GM18520 (cell line): ENCODE results near the gene CYP4F2.
"Not testable (repeated sequence)": the region's sequence is repeated elsewhere in the genome, so short reads cannot be mapped to it uniquely, and the experiment has no call there.

Source experiments
- ATAC-seq: cut with Tn5 transposase; IDR thresholded peaks from one replicate; pipeline ENCODE4 v1.9.1; 2021; ENCODE audit not compliant: unreplicated experiment

CYP4F2 gene, protein sequence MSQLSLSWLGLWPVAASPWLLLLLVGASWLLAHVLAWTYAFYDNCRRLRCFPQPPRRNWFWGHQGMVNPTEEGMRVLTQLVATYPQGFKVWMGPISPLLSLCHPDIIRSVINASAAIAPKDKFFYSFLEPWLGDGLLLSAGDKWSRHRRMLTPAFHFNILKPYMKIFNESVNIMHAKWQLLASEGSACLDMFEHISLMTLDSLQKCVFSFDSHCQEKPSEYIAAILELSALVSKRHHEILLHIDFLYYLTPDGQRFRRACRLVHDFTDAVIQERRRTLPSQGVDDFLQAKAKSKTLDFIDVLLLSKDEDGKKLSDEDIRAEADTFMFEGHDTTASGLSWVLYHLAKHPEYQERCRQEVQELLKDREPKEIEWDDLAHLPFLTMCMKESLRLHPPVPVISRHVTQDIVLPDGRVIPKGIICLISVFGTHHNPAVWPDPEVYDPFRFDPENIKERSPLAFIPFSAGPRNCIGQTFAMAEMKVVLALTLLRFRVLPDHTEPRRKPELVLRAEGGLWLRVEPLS

DNA sequence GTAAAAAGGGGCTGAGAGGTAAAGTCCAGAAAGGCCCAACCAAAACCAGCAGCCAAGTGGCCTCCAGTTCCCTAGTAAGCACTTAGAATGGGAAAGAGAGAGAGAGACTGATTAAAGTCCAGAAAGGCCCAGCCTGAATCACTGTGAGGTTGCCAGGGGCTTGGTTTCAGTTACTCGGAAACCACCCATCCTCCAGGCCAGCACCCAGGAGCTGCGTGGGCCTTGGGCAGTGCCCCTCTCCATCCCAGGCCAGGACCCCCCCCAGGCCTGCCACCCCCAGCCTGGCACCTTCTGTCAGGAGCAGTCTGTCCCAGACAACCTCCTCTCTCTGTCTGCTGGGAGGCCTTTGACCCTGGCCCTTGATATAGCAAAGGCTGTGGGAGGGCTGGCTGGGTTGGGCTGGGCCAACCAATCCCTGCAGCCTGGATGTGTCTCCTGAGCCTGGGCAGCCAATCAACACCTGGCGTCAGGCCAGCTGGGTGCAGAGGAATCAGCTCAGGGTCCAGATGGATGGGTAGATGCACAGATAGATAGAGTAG is at the start of gene CYP4F2:
Gene CYP4F2 (minus strand): TSS at position 337 of the 539 bp plus-strand sequence. CDS start 463 bp downstream, outside the sequence.
- ATAC-seq: no peak

GRCh38 chr19:15945301-15945700 is 47.4 kb upstream of the CYP4F2 start:
- no peak for ATAC-seq

GRCh38 chr19:15944401-15944800 is 46.5 kb upstream of the CYP4F2 start:
- no peak for ATAC-seq

DNA sequence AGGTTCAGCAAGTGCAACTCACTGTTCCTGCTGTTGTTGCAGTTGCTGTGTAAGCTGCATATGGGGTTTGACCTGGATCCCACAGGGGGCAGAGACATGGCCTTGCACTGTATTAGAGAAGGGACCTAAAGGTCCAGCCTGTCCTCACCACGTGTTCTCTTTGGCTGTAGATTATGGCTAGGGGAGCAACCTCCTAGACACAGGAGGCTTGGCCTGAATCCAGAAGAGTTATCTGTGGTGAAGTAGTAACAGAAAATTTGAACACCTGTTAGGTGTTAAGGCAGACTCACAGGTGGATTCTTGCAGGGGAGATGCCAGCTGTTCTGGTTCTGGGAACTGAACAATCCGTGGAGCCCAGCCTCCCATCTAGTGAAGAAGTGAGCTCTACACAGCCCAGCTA is 39.9 kb upstream of the CYP4F2 start:
- ATAC-seq: no peak

DNA sequence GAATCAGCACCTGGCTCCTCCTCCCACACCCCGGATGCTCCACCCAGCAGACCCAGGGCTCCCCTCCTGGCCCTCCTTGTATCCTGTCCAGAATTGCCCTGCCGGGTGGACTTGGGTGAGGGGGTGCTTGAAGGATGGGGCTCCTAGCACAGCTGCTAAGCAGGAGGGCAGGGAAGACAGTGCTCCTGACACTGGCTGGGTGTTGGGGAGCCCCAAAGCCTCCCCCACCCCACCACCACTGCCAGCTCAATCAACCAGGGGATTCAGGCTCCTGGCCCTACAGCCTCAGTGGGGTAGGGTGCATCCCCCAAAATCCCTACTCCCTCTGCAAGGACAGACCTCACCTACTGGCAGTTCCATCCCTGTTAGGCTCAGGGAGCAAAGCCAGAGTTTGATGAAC is 39.1 kb upstream of the CYP4F2 start:
- no peak for ATAC-seq

DNA sequence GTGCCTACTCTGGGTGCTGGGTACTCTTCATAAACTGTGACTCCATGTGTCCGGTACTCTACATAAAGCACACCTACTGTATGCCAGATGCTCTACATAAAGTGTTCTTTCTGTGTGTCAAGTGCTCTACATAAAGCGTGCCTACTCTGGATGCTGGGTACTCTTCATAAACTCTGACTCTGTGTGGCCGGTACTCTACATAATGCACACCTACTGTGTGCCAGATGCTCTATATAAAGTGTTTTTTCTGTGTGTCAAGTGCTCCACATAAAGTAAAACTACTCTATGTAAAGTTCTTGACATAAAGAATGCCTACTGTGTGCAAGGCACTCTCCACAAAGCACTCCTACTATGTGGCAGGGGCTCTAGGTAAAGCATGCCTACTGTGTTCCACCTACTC is 38.3 kb upstream of the CYP4F2 start:
- ATAC-seq: no peak

- no peak for ATAC-seq
These were observed 37.4 kb upstream of the CYP4F2 start for GRCh38 chr19:15935167-15935702.

DNA sequence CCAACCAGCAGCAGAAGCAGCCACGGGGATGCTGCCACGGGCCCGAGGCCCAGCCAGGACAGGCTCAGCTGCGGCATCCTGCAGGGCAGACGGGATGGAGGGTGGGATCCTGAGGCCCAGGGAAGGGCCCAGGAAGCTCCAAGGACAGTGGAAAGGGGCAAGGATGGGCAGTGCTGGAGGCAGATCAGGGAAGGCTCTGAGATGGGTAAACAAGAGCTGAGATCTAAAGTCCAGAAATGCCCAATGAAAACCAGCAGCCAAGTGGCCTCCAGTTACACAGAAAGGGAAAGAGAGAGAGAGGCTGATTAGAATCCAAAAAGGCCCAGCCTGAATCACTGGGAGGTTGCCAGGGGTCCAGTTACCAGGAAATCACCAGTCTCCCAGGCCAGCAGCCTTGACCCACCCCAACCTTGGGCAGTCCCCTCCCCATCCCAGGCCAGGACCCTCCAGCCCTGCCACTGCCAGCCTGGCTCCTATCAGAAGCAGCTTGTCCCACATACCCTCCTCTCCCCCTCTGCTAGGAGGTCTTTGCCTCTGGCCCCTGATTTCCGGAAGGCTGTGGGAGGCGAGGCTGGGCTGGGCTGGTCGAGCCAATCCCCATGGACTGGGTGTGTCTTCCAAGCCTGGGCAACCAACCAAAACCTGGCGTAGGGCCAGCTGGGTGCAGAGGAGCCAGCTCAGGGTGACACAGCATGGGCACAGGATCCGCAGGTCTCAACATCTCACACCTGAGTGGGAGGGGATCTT is 36.6 kb upstream of the CYP4F2 start, which contains the start of gene CYP4F11:
Gene CYP4F11 (minus strand): TSS at position 198 of the 747 bp plus-strand sequence. CDS start 121 bp downstream, at position 77.
- no peak for ATAC-seq

DNA sequence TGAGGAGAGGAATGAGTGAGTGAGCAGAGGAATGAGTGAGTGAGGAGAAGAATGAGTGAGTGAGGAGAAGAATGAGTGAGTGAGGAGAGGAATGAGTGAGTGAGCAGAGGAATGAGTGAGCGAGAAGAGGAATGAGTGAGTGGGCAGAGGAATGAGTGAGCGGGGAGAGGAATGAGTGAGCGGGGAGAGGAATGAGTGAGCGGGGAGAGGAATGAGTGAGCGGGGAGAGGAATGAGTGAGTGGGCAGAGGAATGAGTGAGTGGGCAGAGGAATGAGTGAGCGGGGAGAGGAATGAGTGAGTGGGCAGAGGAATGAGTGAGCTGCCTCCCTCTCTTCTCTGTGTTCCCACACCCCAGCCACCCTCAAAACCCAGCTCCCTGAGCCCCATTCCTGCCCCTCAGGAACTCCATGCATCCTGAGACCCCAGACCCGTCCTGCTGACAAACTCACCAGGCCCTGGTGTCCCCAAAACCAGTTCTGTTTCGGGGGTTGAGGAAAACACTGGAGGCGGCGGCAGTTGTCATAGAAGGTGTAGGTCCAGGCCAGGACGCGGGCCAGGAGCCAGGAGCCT is 36.0 kb upstream of the CYP4F2 start:
- not testable (repeated sequence) for ATAC-seq

DNA sequence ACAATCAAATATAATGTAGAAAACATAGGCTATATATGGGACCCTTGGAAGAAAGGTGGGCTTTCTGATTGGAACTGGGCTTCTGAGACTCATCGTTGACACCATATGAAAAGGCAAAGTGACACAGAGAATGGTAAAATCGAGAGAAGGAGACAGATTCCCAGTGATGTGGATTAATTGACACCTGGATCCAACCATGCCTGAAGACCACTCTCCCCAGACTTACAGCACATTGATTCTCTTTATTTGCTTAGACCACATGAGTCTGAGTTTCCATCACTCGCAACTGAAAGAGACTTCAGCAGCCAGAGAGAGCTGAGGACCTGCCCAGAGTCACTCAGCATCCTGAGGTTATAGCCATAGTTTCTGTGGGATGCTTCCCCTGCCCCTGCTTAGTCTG is 30.4 kb upstream of the CYP4F2 start:
- no peak for ATAC-seq

DNA sequence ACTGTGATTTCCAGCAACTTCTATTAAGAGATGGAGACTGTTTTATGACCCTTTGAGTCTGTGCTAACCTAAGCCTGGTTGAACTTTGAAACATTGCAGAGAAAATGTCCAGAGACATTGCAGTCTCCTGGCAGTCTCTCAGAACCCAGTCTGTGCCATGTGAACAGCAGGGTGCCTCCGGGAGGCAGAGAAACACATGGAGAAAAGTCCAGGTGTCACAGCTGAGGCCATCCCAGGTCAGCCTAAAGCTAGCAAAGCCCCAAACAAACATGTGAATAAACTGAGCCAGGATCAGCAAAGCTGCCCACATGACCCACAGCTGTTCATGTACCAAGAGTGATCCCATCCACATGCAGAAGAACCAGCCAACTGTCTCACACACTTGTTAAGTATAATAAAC is 28.6 kb upstream of the CYP4F2 start:
- ATAC-seq: no peak

DNA sequence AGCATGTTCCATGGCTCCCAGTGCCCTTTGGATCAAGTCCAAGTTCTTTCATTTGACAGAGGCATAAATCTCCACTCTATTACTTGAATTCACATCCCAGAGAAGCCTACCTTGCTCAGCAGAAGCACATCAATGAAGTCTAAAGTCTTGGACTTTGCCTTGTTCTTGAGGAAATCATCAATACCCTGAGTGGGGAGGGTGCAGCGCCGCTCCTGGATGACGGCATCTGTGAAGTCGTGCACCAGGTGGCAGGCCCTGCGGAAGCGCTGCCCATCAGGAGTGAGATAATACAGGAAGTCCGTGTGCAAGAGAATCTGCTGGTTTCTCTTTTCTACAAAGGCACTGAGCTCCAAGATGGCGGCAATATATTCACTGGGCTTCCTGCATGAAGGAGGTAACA is 25.8 kb upstream of the CYP4F2 start:
- no peak for ATAC-seq

DNA sequence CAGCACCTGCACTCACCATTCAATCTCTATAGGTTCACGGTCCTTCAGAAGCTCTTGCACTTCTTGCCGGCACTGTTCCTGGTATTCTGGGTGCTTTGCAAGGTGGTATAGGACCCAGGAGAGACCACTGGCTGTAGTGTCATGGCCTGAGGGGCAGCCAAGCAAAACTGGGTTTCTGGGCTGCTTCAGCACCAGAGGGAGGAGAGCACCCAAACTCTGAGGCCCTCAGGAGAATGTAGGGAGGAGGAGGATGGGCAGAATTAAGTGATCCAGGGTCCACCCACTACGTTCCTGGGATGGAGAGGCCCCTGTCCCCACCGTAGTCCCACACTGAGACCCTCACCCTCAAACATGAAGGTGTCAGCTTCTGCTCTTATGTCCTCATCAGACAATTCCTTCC is 24.1 kb upstream of the CYP4F2 start:
- no peak for ATAC-seq

DNA sequence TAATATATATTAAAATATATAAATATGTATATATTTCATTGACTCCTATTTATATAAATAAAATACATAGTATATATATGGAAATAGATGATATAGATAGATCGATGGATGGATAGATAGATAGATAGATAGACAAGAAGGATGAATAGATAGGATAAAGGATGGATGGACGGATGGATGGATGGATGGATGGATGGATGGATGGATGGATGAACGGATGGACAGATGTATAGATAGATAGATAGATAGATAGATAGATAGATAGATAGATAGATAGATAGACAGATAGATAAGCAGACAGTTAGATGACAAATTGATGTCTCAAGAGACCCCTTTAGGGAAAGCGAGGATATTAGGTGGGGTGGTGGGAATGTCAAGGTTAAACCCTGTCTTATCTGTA is 21.4 kb upstream of the CYP4F2 start:
- ATAC-seq: no peak

DNA sequence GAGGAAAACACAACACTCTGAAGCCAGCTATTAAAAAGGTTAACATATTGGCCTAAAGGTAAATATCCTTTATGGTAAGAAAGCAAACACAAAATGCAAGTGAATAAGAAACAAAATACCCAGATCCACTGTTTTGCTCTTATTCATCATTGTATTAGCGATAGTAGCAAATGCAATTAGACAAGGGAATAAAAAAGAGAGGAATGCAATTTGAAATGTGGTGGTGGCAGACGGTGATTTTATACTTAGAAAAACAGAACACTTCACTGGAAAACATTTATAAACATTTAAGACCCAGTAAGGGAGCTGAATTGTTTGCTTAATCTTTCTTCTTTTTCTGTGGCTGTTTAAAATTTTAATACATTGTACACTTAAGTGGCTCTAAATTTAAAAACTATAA is 17.2 kb upstream of the CYP4F2 start:
- ATAC-seq: no peak

- ATAC-seq: no peak
These were observed 16.0 kb upstream of the CYP4F2 start for GRCh38 chr19:15913830-15914229.

DNA sequence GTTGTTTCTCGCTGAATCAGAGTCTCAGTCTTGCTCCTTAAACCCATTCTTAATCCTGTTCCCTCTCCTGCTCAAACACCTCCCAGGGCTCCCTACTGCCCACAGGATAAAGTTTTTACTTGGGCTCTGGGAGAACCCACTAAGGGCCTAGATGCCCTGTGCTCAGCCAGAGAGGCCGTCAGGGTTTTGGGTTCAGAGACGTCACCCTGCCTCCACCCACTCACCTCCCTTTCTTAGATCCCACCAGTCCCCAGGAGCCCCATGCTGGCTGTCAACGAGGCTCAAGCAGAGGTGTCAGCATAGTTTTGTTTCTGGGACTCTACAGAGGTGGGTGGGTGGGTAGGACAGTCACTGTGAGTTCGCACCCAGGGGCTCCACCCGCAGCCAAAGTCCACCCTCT is 15.5 kb upstream of the CYP4F2 start:
- no peak for ATAC-seq

GRCh38 chr19:15911599-15912235 is 13.8 kb upstream of the CYP4F2 start:
- no peak for ATAC-seq

DNA sequence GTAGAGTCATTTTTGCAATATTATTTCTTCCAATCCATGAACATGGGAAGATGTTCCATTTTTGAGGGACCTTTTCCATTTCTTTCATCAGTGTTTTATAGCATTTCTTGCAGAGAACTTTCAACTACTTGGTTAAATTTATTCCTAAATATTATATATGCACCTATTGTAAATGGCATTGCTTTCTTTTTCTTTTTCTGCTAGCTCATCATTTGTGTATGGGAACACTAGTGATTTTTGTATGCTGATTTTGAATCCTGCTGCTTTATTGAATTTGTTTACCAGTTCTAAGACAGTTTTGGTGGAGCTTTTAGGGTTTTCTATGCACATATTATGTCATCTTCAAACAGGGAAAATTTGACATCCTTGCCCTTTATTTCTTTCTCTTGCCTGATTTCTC is 7.2 kb upstream of the CYP4F2 start:
- ATAC-seq: no peak

- ATAC-seq: not testable (repeated sequence)
These were observed 5.0 kb upstream of the CYP4F2 start for GRCh38 chr19:15902898-15903297.

DNA sequence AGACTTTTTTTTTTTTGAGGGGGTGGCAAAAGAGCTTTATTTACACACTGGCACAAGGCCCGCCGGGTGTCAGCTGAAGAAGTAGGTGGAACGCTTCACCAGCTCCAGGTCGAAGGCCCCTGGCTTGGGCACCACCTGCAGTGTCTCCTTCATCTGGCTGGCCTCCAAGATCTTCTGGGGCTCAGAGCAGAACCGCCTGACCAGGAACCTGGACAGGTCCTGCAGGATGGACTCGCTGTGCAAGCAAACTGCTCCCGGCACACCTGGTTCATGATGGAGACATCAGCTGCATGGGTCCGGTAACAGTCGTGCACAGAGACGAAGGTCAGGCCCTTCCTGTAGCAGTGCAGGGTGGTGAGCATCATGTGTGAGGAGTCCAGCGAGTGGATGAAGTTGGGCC is 4.4 kb upstream of the CYP4F2 start:
- no peak for ATAC-seq
